PFSK-1 (cell line): Measurements from ENCODE around the gene RETREG2.

ENCODE experiments used
- FOXP2 ChIP-seq: optimal IDR thresholded peaks from 2 replicates; pipeline ENCODE3; 2011; ENCODE audit warnings: borderline replicate concordance, control low read depth, inconsistent platforms; ENCODE audit not compliant: insufficient read depth; ENCODE audit errors: extremely low read length, extremely low read depth
- POLR2AphosphoS5 ChIP-seq: IDR thresholded peaks from 2 replicates; pipeline ENCODE4 v1.6.1; 2012; ENCODE audit warnings: low read depth, mild to moderate bottlenecking, control low read depth, low read length, moderate library complexity
- REST ChIP-seq, 2 experiments: IDR thresholded peaks; 2 replicates each; pipeline versions ENCODE4 v1.6.1 to v1.8.0; 2011 to 2012; ENCODE audit warnings: low read depth in 2 of 2, low read length in 2 of 2, control low read depth in 1 of 2, inconsistent platforms in 1 of 2, mild to moderate bottlenecking in 1 of 2, moderate library complexity in 1 of 2; ENCODE audit not compliant: insufficient read depth in 1 of 2
- SIN3A ChIP-seq: IDR thresholded peaks from 2 replicates; pipeline ENCODE4 v1.6.1; 2012; ENCODE audit warnings: mild to moderate bottlenecking, low read length, moderate library complexity, borderline replicate concordance; ENCODE audit not compliant: insufficient read depth
- TAF1 ChIP-seq: IDR thresholded peaks from 2 replicates; pipeline ENCODE4 v1.6.1; 2012; ENCODE audit warnings: low read length, control low read depth, borderline replicate concordance; ENCODE audit not compliant: insufficient read depth

The RETREG2 gene

GRCh38 chr2:219215871-219216534, 37.9 kb downstream of the RETREG2 start:
- no peak for TF ChIP-seq REST (IDR thresholded peaks at IDR 0.05; ENCODE audit: insufficient read depth in 1 of 2, low read depth in 2 of 2, low read length in 2 of 2)
- TF ChIP-seq SIN3A, result no peak
- TF ChIP-seq FOXP2, result no peak
- TF ChIP-seq TAF1, result no peak
- TF ChIP-seq POLR2AphosphoS5, result no peak

GRCh38 chr2:219216535-219216915, 38.5 kb downstream of the RETREG2 start:
- no peak for TF ChIP-seq FOXP2
- no peak for TF ChIP-seq SIN3A
- TF ChIP-seq REST (IDR thresholded peaks at IDR 0.05; ENCODE audit: insufficient read depth in 1 of 2, low read depth in 2 of 2, low read length in 2 of 2), result no peak
- TF ChIP-seq TAF1, result no peak
- no peak for TF ChIP-seq POLR2AphosphoS5

DNA sequence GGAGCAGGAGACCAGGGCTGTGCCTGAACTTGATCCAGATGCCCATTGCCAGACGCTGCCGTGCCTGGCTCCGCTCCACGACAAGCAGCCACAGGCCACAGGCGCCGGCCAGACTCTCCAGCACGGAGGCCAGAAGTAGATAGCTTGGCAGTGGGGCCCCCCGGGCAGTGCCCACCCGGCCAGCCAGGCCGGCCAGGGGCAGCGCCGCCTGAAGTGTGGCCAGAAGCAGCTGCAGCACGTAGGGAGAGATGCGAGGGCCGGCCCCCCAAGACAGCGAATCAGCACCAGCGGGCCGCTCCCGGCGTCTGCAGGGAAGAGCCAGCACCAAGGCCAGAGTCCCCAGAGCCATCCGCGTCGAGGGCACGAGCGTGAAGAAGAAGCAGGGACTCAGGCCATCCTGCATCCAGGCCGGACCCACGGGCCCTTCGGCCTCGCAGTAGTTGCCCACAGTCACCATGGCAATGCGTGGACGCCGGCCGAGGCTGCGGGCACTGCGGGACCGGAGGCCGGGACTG, 40.2 kb downstream of the RETREG2 start:
- TF ChIP-seq TAF1 (no peak), SIN3A (no peak; the same call in 1 of the 2 replicates), REST (IDR thresholded peaks at IDR 0.05; ENCODE audit: insufficient read depth in 1 of 2, low read depth in 2 of 2, low read length in 2 of 2) (peak; percentile 78 to 88), POLR2AphosphoS5 (no peak), FOXP2 (no peak)

DNA sequence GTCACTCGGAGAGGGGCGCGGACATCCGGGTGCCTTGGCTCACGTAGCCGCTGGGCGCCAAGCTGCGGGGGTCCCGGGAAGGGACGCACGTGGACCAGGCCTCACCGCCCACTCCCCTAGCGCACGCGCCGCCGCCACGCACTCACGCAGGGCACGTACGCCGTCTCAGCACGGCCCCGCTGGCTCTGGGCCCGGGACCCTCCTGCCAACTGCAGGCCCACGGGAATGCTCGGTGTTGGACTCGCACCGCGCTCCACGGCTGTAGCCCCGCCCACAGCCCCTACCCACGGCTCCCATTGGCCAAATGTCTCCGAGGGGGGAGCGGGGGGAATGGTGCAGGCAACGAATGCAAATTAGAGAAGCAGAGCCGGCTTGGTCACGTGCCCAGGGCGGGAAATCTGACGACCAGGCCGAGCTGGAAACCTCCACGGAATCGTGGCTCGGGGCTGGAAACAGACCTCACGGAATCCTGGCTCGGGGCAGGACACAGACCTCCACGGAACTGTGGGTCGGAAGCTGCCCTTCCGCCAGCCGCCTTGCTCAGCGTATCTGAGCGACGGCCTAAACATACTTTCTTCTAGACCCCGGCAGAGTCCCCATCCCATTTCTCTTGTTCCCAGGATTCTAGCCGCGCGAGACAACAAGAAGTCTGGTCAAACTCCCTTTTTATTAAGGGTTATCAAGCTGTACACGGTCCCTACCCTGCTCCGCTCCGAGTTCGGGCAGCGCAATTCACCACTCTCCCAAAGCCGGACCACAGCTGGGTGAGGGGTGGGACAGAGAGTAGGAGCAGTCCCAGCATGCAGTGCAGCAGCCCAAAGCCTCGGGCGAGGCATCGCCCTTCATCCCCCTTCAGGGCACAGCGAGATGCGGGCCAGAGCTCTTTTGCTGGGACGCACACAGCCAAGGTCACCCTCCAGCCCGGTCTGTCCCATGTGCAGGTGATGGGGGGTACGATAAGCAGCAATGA, 40.9 kb downstream of the RETREG2 start, which contains the start of gene ABCB6:
TSS of gene ABCB6 (minus strand) at position 227 of the 970 bp plus-strand sequence. CDS start 285 bp downstream, outside the sequence.
- TF ChIP-seq TAF1 (peak; percentile 66; the same call in 1 of the 2 replicates), FOXP2 (peak; percentile 64), SIN3A (peak; percentile 4; the same call in 1 of the 2 replicates), POLR2AphosphoS5 (peak; percentile 90), REST (IDR thresholded peaks at IDR 0.05; ENCODE audit: insufficient read depth in 1 of 2, low read depth in 2 of 2, low read length in 2 of 2) (no peak)
